GM23248 (cell line): ENCODE results near the gene CRHR2. TPM values are rescaled to one million over a fixed set of nuclear protein-coding genes. Genes with fewer than 3 reads are reported as not detected.

Source experiments
- DNase-seq: peaks from one replicate; pipeline ENCODE4 v3.0.0-alpha.2; 2015
- H2AFZ ChIP-seq: fragments of 200-600 bp; sonication (generic); 2 replicates; pipeline ENCODE4 v1.6.1; 2016; ENCODE audit warnings: antibody characterized with exemption
- H3F3A ChIP-seq: fragments of 200-600 bp; sonication (generic); 2 replicates; pipeline ENCODE4 v1.6.1; 2016; ENCODE audit warnings: mild to moderate bottlenecking, antibody characterized with exemption, mixed run types; ENCODE audit not compliant: insufficient read depth
- H3K27ac ChIP-seq: fragments of 200-600 bp; sonication (generic); 2 replicates; pipeline ENCODE4 v1.5.1; 2016; ENCODE audit warnings: mild to moderate bottlenecking
- H3K27me3 ChIP-seq: fragments of 200-600 bp; sonication (generic); replicated peaks from 2 replicates; pipeline ENCODE4 v1.6.1; 2016; ENCODE audit warnings: mild to moderate bottlenecking; ENCODE audit not compliant: insufficient read depth
- H3K36me3 ChIP-seq: fragments of 200-600 bp; sonication (generic); 2 replicates; pipeline ENCODE4 v1.6.1; 2016; ENCODE audit warnings: low read depth, mild to moderate bottlenecking
- H3K4me1 ChIP-seq: fragments of 200-600 bp; sonication (generic); 2 replicates; pipeline ENCODE4 v1.6.1; 2016; ENCODE audit warnings: mild to moderate bottlenecking; ENCODE audit not compliant: insufficient read depth
- H3K4me2 ChIP-seq: fragments of 200-600 bp; sonication (generic); one replicate; pipeline ENCODE4 v1.6.1; 2016; ENCODE audit warnings: mild to moderate bottlenecking; ENCODE audit not compliant: unreplicated experiment
- H3K4me3 ChIP-seq: fragments of 200-600 bp; sonication (generic); 2 replicates; pipeline ENCODE4 v1.5.1; 2016; ENCODE audit warnings: mild to moderate bottlenecking
- H3K79me2 ChIP-seq: fragments of 200-600 bp; sonication (generic); 2 replicates; pipeline ENCODE4 v1.6.1; 2016; ENCODE audit warnings: mild to moderate bottlenecking; ENCODE audit not compliant: insufficient read depth
- H3K9ac ChIP-seq: fragments of 200-600 bp; sonication (generic); 2 replicates; pipeline ENCODE4 v1.6.1; 2016; ENCODE audit warnings: mild to moderate bottlenecking
- H3K9me2 ChIP-seq: fragments of 200-600 bp; sonication (generic); 2 replicates; pipeline ENCODE4 v1.6.1; 2016; ENCODE audit warnings: mixed run types, mild to moderate bottlenecking, moderate library complexity; ENCODE audit not compliant: insufficient read depth
- H3K9me3 ChIP-seq: fragments of 200-600 bp; sonication (generic); one replicate; pipeline ENCODE4 v1.6.1; 2017; ENCODE audit warnings: low read depth
- H4K20me1 ChIP-seq: fragments of 200-600 bp; sonication (generic); 2 replicates; pipeline ENCODE4 v1.6.0; 2016; ENCODE audit not compliant: insufficient read depth
- EZH2 ChIP-seq: fragments of 200-600 bp; sonication (generic); IDR thresholded peaks from 2 replicates; pipeline ENCODE4 v1.6.1; 2018; ENCODE audit warnings: antibody characterized with exemption, mild to moderate bottlenecking; ENCODE audit not compliant: insufficient read depth, poor library complexity, severe bottlenecking
- EZH2phosphoT487 ChIP-seq: fragments of 200-600 bp; sonication (generic); IDR thresholded peaks from 2 replicates; pipeline ENCODE4 v1.6.1; 2018; ENCODE audit warnings: antibody characterized with exemption, moderate library complexity, mild to moderate bottlenecking, low read depth; ENCODE audit not compliant: insufficient read depth
- WGBS, 2 experiments: methylation state at CpG; one replicate each; pipeline ENCODE4 v1.1.6; 2015 to 2017; ENCODE audit warnings: low lambda C conversion rate in 2 of 2, low coverage in 1 of 2; ENCODE audit errors: missing lambda C conversion rate in 2 of 2; 5-methylcytosine and 5-hydroxymethylcytosine counted together
- in situ Hi-C: fragments of 300-500 bp; cut with MboI; formaldehyde crosslinking; loops from 2 replicates; pipeline ENCODE4 v1.15.0; 2020
- polyA plus RNA-seq: library from polyadenylated mRNA; unstranded; fragments of >200 nt; fragmentation: Nextera tagmentation; extraction: Ambion mirVana; gene quantifications from 2 replicates; pipeline ENCODE4 v1.2.1, GENCODE V29; 2016
- total RNA-seq: library from RNA; depleted of rRNA; stranded (reverse); fragments of >200 nt; shearing (Covaris generic); gene quantifications from 2 replicates; pipeline ENCODE4 v1.2.3, GENCODE V29; 2014; rRNA removed

Gene CRHR2
- total and polyA plus RNA-seq, 2 experiments from 2014 or later = 0.05 TPM; not detected in 1

DNA sequence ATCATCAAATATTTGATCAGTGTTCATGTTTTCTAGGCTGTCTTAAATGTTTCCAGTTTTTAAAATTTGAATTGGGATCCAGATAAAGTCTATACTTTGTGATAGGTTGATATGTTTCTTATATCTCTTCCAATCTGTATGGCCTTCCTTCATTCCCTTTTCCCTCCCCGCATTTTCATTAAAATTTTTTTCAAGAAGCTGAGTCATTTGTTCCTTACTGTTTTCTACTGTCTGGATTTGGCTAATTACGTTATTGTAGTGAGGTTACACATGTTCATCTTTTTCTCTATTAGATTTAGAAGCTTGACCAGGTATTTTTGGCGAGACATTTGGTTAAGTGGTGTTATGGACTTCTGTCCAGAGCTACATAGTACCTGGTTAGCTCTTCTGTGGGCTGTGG, 76.4 kb downstream of the CRHR2 start:
- Histone ChIP-seq H3K9ac (no peak overlapping the region), H3K9me2 (no peaks in the 10 kb centered on the region), H2AFZ (no peak overlapping the region), H3K36me3 (peaks cover 97% of the 10 kb centered on the region), H3K27ac (peak overlapping the region; percentile 29; the same call in 1 of the 2 replicates), H3K9me3 (no peaks in the 10 kb centered on the region), H3K79me2 (peaks cover 100% of the 10 kb centered on the region), H3F3A (peaks cover 85% of the 10 kb centered on the region), H4K20me1 (peaks cover 45% of the 10 kb centered on the region), H3K4me3 (no peak overlapping the region), H3K4me2 (no peak overlapping the region), H3K4me1 (peaks cover 14% of the 10 kb centered on the region; the same call in 1 of the 2 replicates), H3K27me3 (no peaks in the 10 kb centered on the region)
- peak; percentile 38 for DNase-seq
- TF ChIP-seq EZH2phosphoT487 = no peak
- TF ChIP-seq EZH2 = no peak
- WGBS, 2 experiments = 75 to 84% methylated on average over 3 of the region's 3 CpGs
- in situ Hi-C loops = no loop called here

DNA sequence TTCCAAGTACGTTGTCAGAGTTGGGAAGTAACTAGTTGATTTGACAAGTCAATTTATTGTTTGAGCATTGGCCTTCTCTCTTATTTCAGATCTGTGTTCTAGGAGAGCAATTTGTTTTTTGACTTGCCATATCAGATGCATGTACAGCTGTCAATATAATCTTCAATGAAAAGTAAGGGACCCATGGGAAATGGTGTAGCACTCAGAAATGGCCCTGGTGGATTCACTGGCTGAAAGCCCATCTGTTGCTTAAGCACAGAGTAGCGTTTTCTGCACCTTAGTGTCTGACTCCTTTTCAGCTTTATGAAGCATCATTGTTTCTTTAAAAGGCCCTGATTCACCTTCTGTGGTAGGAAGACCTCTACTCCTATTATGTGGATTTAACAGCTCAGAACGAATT, 77.4 kb downstream of the CRHR2 start:
- no peak overlapping the region for H3K4me3 ChIP-seq
- H3K4me2 ChIP-seq = no peak overlapping the region
- DNase-seq = peak; percentile 36
- no peak overlapping the region for H3K9ac ChIP-seq
- peaks cover 100% of the 10 kb centered on the region for H3K79me2 ChIP-seq
- peaks cover 36% of the 10 kb centered on the region for H4K20me1 ChIP-seq
- H3K27ac ChIP-seq = peak overlapping the region; percentile 29; the same call in 1 of the 2 replicates
- no peaks in the 10 kb centered on the region for H3K9me3 ChIP-seq
- H2AFZ ChIP-seq = no peak overlapping the region
- H3K36me3 ChIP-seq = peaks cover 97% of the 10 kb centered on the region
- TF ChIP-seq EZH2phosphoT487 = no peak
- no peak for TF ChIP-seq EZH2
- H3K27me3 ChIP-seq = no peaks in the 10 kb centered on the region
- H3K4me1 ChIP-seq = peaks cover 7% of the 10 kb centered on the region; the same call in 1 of the 2 replicates
- 47 to 58% methylated on average over 3 of the region's 3 CpGs for WGBS, 2 experiments
- in situ Hi-C loops = no loop called here
- no peaks in the 10 kb centered on the region for H3K9me2 ChIP-seq
- peaks cover 85% of the 10 kb centered on the region for H3F3A ChIP-seq

Other genes with a start within 250 kb of the CRHR2 start
- 8.6 and 11.1 TPM in 2 replicates for gene NOD1, start 203.7 kb downstream of the CRHR2 start, total RNA-seq
- gene NOD1, start 203.7 kb downstream of the CRHR2 start, polyA plus RNA-seq = 4.4 and 5.9 TPM in 2 replicates
- gene GGCT, start 177.6 kb downstream of the CRHR2 start, total RNA-seq = 31.3 and 40.0 TPM in 2 replicates
- 47.9 and 48.8 TPM in 2 replicates for gene GGCT, start 177.6 kb downstream of the CRHR2 start, polyA plus RNA-seq
- gene GARS1, start 87.6 kb downstream of the CRHR2 start, total RNA-seq = 232 and 313 TPM in 2 replicates
- 471 and 498 TPM in 2 replicates for gene GARS1, start 87.6 kb downstream of the CRHR2 start, polyA plus RNA-seq
- 0.13 TPM in 1 of 2 replicates, not detected in the other for gene INMT, start 69.7 kb upstream of the CRHR2 start, total RNA-seq
- 0.09 TPM in 2 replicates for gene INMT, start 69.7 kb upstream of the CRHR2 start, polyA plus RNA-seq
- 1.8 and 3.5 TPM in 2 replicates for gene MINDY4, start 89.0 kb upstream of the CRHR2 start, total RNA-seq
- gene MINDY4, start 89.0 kb upstream of the CRHR2 start, polyA plus RNA-seq = 2.5 and 2.6 TPM in 2 replicates
- gene AQP1, start 229.4 kb upstream of the CRHR2 start, total RNA-seq = 0.54 and 1.1 TPM in 2 replicates
- gene AQP1, start 229.4 kb upstream of the CRHR2 start, polyA plus RNA-seq = 0.33 and 0.34 TPM in 2 replicates